GM23248 (cell line): ENCODE measurements around the gene TFB1M. TPM values are rescaled to one million over a fixed set of nuclear protein-coding genes. Genes with fewer than 3 reads are reported as not detected.

Source experiments
- DNase-seq: peaks from one replicate; pipeline ENCODE4 v3.0.0-alpha.2; 2015
- H2AFZ ChIP-seq: fragments of 200-600 bp; sonication (generic); 2 replicates; pipeline ENCODE4 v1.6.1; 2016; ENCODE audit warnings: antibody characterized with exemption
- H3F3A ChIP-seq: fragments of 200-600 bp; sonication (generic); 2 replicates; pipeline ENCODE4 v1.6.1; 2016; ENCODE audit warnings: mild to moderate bottlenecking, antibody characterized with exemption, mixed run types; ENCODE audit not compliant: insufficient read depth
- H3K27ac ChIP-seq: fragments of 200-600 bp; sonication (generic); 2 replicates; pipeline ENCODE4 v1.5.1; 2016; ENCODE audit warnings: mild to moderate bottlenecking
- H3K27me3 ChIP-seq: fragments of 200-600 bp; sonication (generic); replicated peaks from 2 replicates; pipeline ENCODE4 v1.6.1; 2016; ENCODE audit warnings: mild to moderate bottlenecking; ENCODE audit not compliant: insufficient read depth
- H3K36me3 ChIP-seq: fragments of 200-600 bp; sonication (generic); 2 replicates; pipeline ENCODE4 v1.6.1; 2016; ENCODE audit warnings: low read depth, mild to moderate bottlenecking
- H3K4me1 ChIP-seq: fragments of 200-600 bp; sonication (generic); 2 replicates; pipeline ENCODE4 v1.6.1; 2016; ENCODE audit warnings: mild to moderate bottlenecking; ENCODE audit not compliant: insufficient read depth
- H3K4me2 ChIP-seq: fragments of 200-600 bp; sonication (generic); one replicate; pipeline ENCODE4 v1.6.1; 2016; ENCODE audit warnings: mild to moderate bottlenecking; ENCODE audit not compliant: unreplicated experiment
- H3K4me3 ChIP-seq: fragments of 200-600 bp; sonication (generic); 2 replicates; pipeline ENCODE4 v1.5.1; 2016; ENCODE audit warnings: mild to moderate bottlenecking
- H3K79me2 ChIP-seq: fragments of 200-600 bp; sonication (generic); 2 replicates; pipeline ENCODE4 v1.6.1; 2016; ENCODE audit warnings: mild to moderate bottlenecking; ENCODE audit not compliant: insufficient read depth
- H3K9ac ChIP-seq: fragments of 200-600 bp; sonication (generic); 2 replicates; pipeline ENCODE4 v1.6.1; 2016; ENCODE audit warnings: mild to moderate bottlenecking
- H3K9me2 ChIP-seq: fragments of 200-600 bp; sonication (generic); 2 replicates; pipeline ENCODE4 v1.6.1; 2016; ENCODE audit warnings: mixed run types, mild to moderate bottlenecking, moderate library complexity; ENCODE audit not compliant: insufficient read depth
- H3K9me3 ChIP-seq: fragments of 200-600 bp; sonication (generic); one replicate; pipeline ENCODE4 v1.6.1; 2017; ENCODE audit warnings: low read depth
- H4K20me1 ChIP-seq: fragments of 200-600 bp; sonication (generic); 2 replicates; pipeline ENCODE4 v1.6.0; 2016; ENCODE audit not compliant: insufficient read depth
- EZH2 ChIP-seq: fragments of 200-600 bp; sonication (generic); IDR thresholded peaks from 2 replicates; pipeline ENCODE4 v1.6.1; 2018; ENCODE audit warnings: antibody characterized with exemption, mild to moderate bottlenecking; ENCODE audit not compliant: insufficient read depth, poor library complexity, severe bottlenecking
- EZH2phosphoT487 ChIP-seq: fragments of 200-600 bp; sonication (generic); IDR thresholded peaks from 2 replicates; pipeline ENCODE4 v1.6.1; 2018; ENCODE audit warnings: antibody characterized with exemption, moderate library complexity, mild to moderate bottlenecking, low read depth; ENCODE audit not compliant: insufficient read depth
- WGBS, 2 experiments: methylation state at CpG; one replicate each; pipeline ENCODE4 v1.1.6; 2015 to 2017; ENCODE audit warnings: low lambda C conversion rate in 2 of 2, low coverage in 1 of 2; ENCODE audit errors: missing lambda C conversion rate in 2 of 2; 5-methylcytosine and 5-hydroxymethylcytosine counted together
- in situ Hi-C: fragments of 300-500 bp; cut with MboI; formaldehyde crosslinking; loops from 2 replicates; pipeline ENCODE4 v1.15.0; 2020
- polyA plus RNA-seq: library from polyadenylated mRNA; unstranded; fragments of >200 nt; fragmentation: Nextera tagmentation; extraction: Ambion mirVana; gene quantifications from 2 replicates; pipeline ENCODE4 v1.2.1, GENCODE V29; 2016
- total RNA-seq: library from RNA; depleted of rRNA; stranded (reverse); fragments of >200 nt; shearing (Covaris generic); gene quantifications from 2 replicates; pipeline ENCODE4 v1.2.3, GENCODE V29; 2014

The TFB1M gene
- total and polyA plus RNA-seq, 2 experiments from 2014 or later = 9.0 to 14.0 TPM

DNA sequence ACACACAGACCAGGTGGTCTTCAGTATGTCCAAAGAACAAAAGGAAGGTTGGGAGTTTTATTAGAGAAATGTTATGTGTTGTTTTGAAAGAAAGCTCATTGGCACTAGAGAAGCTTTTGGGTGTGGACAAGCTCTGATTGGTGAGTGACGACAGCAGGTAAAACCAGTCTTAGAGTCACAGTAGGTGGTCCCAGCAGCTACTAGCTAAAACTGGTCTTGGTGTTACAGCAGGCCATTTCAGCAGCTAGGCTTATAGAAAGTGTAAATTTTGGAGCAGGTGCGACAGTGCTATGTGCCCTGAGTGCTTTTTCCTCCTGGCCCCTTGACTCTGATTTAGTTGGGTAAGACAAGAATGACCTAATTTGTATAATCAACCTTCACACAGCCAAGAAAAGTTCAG is 46.9 kb downstream of the TFB1M start:
- Histone ChIP-seq H3K4me3 (no peak overlapping the region), H3K9me3 (no peaks in the 10 kb centered on the region), H3F3A (peaks cover 7% of the 10 kb centered on the region; the same call in 1 of the 2 replicates), H2AFZ (no peak overlapping the region), H3K4me2 (no peak overlapping the region), H3K4me1 (peaks cover 11% of the 10 kb centered on the region), H3K36me3 (no peaks in the 10 kb centered on the region), H3K9ac (no peak overlapping the region), H3K9me2 (no peaks in the 10 kb centered on the region), H3K27me3 (no peaks in the 10 kb centered on the region), H3K27ac (no peak overlapping the region), H3K79me2 (no peaks in the 10 kb centered on the region), H4K20me1 (no peaks in the 10 kb centered on the region)
- DNase-seq = no peak
- WGBS, 2 experiments = 95 to 97% methylated on average over 2 of the region's 2 CpGs
- in situ Hi-C loops = no loop called here
- no peak for TF ChIP-seq EZH2phosphoT487

DNA sequence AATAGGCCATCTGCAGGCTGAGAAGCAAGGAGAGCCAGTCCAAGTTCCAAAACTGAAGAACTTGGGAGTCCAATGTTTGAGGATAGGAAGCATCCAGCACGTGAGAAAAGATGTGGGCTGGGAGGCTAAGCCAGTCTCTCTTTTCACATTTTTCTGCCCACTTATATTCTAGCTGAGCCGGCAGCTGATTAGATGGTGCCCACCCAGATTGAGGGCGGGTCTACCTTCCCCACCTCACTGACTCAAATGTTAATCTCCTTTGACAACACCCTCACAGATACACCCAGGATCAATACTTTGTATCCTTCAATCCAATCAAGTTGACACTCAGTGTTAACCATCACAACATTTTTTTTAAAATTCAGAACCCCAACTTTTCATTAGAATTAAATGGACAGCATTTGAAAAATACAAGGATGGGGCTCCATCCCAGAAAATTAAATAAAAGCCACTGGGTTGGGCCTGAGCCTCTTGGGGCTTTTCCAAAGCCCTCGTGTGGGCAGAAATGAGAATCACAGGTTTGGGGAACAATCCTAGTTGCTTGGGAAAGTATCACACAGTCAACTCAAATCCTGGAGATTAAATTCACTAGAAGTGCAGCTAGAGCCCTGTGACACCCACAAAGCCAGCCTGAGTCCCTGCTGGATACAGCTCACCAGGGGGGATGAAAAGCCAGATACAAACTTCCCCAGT is 48.3 kb downstream of the TFB1M start:
- in situ Hi-C loops = no loop called here
- whole genome bisulfite sequencing, 2 experiments = 73% methylated on average over 4 of the region's 4 CpGs
- no peak overlapping the region for H3K9ac ChIP-seq
- no peaks in the 10 kb centered on the region for H3K79me2 ChIP-seq
- DNase-seq = peak; percentile 44
- peaks cover 7% of the 10 kb centered on the region; the same call in 1 of the 2 replicates for H3F3A ChIP-seq
- no peaks in the 10 kb centered on the region for H3K9me3 ChIP-seq
- no peak overlapping the region for H3K4me3 ChIP-seq
- H3K27me3 ChIP-seq = no peaks in the 10 kb centered on the region
- H3K4me1 ChIP-seq = peaks cover 11% of the 10 kb centered on the region
- H3K36me3 ChIP-seq = no peaks in the 10 kb centered on the region
- H4K20me1 ChIP-seq = no peaks in the 10 kb centered on the region
- H3K4me2 ChIP-seq = no peak overlapping the region
- TF ChIP-seq EZH2 (no peak), EZH2phosphoT487 (no peak)
- no peak overlapping the region for H2AFZ ChIP-seq
- H3K27ac ChIP-seq = no peak overlapping the region
- no peaks in the 10 kb centered on the region for H3K9me2 ChIP-seq

DNA sequence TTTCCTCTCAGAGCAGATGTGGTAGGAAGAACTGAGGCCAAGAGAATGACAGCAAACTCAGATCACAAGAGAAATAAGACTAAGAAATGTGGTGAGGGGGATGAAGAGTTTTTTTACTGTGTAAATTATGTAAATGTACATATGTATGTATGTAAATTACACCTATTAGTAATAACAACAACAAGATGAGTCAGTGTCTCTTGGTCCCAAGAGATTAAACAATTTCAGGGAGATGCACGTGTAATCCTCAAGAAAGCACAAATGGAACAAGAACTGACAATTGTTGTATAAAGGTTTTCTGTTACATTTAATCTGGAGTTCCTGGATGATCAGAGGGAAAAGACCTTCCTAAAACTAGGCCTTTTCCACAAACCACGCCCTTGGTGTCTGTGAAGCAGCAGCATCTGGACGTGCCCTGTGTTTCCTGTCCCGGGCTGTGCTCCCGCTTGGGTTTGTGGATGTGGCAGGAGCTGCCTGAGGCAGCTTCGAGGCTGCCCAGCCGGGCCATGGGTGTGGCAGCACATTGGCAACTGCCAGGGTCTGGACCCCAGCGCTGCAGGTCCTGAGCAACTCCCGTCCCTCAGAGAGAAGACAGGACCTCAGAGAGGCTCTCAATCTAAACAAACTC is 49.5 kb downstream of the TFB1M start:
- DNase-seq = peak; percentile 62
- Histone ChIP-seq H3K9me3 (no peaks in the 10 kb centered on the region), H3K27ac (peak overlapping the region; percentile 37), H3K79me2 (no peaks in the 10 kb centered on the region), H3K9me2 (no peaks in the 10 kb centered on the region), H3K4me2 (peak overlapping the region; percentile 59), H3K4me3 (no peak overlapping the region), H3F3A (peaks cover 7% of the 10 kb centered on the region; the same call in 1 of the 2 replicates), H3K36me3 (0 out of 2 replicates have a peak, but pooled peaks cover under 1% of the 10 kb centered on the region), H3K9ac (peak overlapping the region; percentile 56), H3K4me1 (peaks cover 11% of the 10 kb centered on the region), H3K27me3 (no peaks in the 10 kb centered on the region), H2AFZ (peak overlapping the region; percentile 80), H4K20me1 (no peaks in the 10 kb centered on the region)
- 9 to 16% methylated on average over 9 of the region's 9 CpGs for WGBS, 2 experiments
- TF ChIP-seq EZH2phosphoT487 (no peak), EZH2 (no peak)
- in situ Hi-C loops = no loop called here

DNA sequence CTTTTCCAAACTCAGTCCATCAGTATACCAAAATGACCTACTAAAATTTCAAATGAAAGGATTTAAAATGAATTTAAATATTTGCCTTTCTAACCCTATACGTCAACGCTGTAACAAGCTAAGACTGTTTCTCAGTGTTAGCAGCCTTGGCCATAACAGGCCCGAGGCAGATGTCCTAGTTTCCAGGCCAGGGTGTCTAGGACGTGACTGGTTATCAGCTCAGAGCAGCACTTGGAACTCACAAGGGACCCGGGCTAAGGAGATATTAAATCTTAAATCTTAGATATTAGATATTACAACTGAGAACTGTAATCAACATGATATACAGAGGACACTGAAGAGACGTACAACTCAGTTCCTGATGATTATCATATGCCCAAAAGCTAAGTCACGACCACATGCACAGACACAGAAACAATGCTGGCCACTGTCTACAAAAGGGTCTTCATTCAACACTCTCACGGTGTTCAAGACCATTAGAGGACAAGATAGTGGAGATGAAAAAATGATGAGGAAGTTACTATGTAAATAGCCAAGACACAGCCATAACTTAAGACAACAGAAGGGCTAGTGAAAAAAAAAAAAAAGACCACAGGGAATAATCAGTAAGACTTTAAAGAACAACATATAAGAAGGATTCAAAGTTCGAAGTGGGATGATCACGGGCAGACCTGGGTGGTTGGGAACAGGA is 50.8 kb downstream of the TFB1M start, which contains the start of gene CLDN20:
TSS of gene CLDN20 (plus strand) at position 641 of the 691 bp plus-strand sequence. CDS start 11,707 bp downstream, outside the sequence.
- 97% methylated on average over 10 of the region's 10 CpGs for WGBS, 2 experiments
- Histone ChIP-seq H3K4me1 (peaks cover 11% of the 10 kb centered on the region), H3K27me3 (no peaks in the 10 kb centered on the region), H3K79me2 (no peaks in the 10 kb centered on the region), H4K20me1 (no peaks in the 10 kb centered on the region), H3K4me3 (no peak within 1 kb of the TSS), H3K4me2 (peak within 1 kb of the TSS; percentile 59), H3K27ac (peak within 1 kb of the TSS; percentile 37), H3F3A (peaks cover 7% of the 10 kb centered on the region; the same call in 1 of the 2 replicates), H3K9ac (peak within 1 kb of the TSS; percentile 56), H3K36me3 (0 out of 2 replicates have a peak, but pooled peaks cover 3% of the 10 kb centered on the region), H3K9me2 (no peaks in the 10 kb centered on the region), H3K9me3 (no peaks in the 10 kb centered on the region), H2AFZ (peak within 1 kb of the TSS; percentile 80)
- TF ChIP-seq EZH2phosphoT487 = no peak
- no peak for TF ChIP-seq EZH2
- DNase-seq = no peak
- in situ Hi-C loops = no loop called here
